Fibroblast of villous mesenchyme (primary cell): Measurements from ENCODE around the gene ZBTB5. TPM values are rescaled to one million over a fixed set of nuclear protein-coding genes. Genes with fewer than 3 reads are reported as not detected.

ENCODE experiments used
- DNase-seq: peaks from one replicate; pipeline ENCODE4 v3.0.0-alpha.2; 2010; ENCODE audit warnings: low read depth
- H3K4me3 ChIP-seq: 2 replicates; pipeline ENCODE4 v1.5.1; 2011; ENCODE audit warnings: low read depth, mild to moderate bottlenecking, low read length
- total RNA-seq: library from RNA; depleted of rRNA; stranded (reverse); fragments of >200 nt; gene quantifications from 2 replicates; pipeline ENCODE4 v1.2.3, GENCODE V29; 2012
- TF ChIP-seq, protein P1 (sequence below): IDR thresholded peaks from 2 replicates; pipeline ENCODE4 v1.5.1; 2012; ENCODE audit warnings: low read depth, mild to moderate bottlenecking, low read length; ENCODE audit not compliant: insufficient read depth

Gene ZBTB5
- total RNA-seq, 1 donor = 12.5 TPM

DNA sequence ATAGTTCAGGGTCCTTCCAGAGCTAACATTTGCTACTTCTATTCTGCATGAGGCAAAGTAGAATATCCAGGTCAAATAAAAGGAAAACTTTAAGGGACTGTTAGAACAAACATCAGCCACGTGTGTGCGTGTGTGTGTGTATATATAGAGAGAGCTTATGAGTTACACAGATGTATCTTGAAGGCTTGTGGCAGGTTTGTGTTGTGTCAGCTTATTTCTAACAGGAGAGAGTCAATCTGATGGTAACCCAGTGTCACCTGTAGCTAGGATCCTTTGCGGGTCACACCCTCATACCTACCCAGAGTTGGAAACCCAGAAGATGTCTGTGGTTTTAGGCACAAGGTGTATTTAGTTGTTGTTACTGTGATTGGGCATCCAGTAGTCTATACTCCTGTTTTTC, 33.2 kb upstream of the ZBTB5 start:
- TF ChIP-seq, protein P1, sequence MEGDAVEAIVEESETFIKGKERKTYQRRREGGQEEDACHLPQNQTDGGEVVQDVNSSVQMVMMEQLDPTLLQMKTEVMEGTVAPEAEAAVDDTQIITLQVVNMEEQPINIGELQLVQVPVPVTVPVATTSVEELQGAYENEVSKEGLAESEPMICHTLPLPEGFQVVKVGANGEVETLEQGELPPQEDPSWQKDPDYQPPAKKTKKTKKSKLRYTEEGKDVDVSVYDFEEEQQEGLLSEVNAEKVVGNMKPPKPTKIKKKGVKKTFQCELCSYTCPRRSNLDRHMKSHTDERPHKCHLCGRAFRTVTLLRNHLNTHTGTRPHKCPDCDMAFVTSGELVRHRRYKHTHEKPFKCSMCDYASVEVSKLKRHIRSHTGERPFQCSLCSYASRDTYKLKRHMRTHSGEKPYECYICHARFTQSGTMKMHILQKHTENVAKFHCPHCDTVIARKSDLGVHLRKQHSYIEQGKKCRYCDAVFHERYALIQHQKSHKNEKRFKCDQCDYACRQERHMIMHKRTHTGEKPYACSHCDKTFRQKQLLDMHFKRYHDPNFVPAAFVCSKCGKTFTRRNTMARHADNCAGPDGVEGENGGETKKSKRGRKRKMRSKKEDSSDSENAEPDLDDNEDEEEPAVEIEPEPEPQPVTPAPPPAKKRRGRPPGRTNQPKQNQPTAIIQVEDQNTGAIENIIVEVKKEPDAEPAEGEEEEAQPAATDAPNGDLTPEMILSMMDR = no peak
- no peak overlapping the region for H3K4me3 ChIP-seq
- no peak for DNase-seq

DNA sequence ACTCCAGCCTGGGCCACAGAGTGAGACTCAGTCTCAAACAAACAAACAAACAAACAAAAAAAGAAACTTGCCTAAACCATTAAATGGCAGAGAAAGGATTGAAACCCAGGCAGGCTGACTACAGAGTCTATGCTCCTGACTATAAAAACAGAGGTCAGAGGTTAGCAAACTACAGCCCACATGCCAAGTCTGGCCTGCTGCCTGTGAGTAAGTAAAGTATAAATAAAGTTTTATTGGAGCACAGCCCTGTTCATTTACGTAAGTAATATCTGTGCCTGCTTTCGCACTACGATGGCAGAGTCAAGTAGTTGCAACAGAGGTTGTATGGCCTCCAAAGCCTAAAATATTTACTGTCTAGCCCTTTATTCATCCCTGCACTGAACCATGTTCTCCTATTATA, 32.1 kb upstream of the ZBTB5 start:
- TF ChIP-seq, protein P1 = no peak
- no peak for DNase-seq
- H3K4me3 ChIP-seq = no peak overlapping the region

DNA sequence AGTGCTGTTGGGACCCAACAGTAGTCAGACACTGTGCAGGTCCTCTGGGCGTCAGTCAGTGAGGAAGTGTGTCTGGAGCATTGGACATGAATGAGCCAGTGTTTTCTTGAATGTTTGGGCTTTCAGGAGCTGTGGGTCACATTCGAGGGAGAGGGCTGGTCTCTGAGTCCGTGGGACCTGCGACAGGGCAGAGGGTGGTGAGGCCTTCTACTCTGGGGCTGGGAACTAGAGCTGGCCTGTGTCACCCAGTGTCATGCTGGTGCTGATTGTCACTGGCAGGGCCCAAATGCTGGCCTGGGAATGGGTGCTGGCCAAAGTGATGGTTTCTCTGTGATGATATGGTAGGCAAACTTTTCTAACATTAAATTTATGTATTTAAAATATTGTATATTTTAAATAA, 30.8 kb upstream of the ZBTB5 start:
- TF ChIP-seq, protein P1 = no peak
- no peak for DNase-seq
- H3K4me3 ChIP-seq = no peak overlapping the region

DNA sequence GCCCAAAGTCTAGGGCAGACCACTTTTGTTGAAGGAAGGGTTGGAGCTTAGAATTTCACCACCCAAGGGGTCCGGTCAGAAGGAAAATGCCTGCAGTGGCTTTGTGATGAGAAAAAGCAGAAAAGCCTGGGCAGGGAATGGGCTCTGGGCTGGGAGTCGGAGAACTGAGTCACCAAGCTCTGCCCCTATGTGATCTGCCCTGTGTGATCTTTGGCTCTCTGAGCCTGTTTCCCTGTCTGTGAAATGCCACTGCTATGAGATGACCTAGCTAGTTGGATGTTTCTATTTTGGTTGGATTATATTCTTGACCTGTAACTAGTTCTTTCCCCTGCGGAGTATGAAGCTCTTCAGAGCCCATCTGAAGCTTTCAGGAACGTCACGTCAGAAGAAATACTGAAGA, 30.3 kb upstream of the ZBTB5 start:
- DNase-seq = no peak

DNA sequence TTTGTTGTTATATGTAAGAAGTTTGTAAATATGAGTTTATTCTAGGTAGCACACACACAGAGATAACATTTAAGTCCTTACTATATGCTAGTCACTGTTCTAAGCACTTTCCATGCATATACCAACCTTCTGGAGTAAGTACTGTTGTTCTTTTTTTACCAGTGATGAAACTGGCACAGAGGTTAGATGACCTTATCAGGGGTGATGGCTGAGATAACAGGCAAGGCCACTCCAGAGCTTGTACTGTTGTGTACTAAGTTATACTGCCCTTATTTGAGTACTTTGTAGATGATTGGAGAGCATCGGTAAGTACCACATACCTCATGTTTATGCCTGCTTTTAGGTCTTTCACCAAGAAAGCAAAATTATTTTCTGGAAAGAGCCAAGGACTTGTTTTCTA, 26.7 kb upstream of the ZBTB5 start:
- DNase-seq = no peak
- TF ChIP-seq, protein P1 = no peak
- no peak overlapping the region for H3K4me3 ChIP-seq

More for the DNA sequence above, 30.3 kb upstream of the ZBTB5 start:
- no peak overlapping the region for H3K4me3 ChIP-seq
- TF ChIP-seq, protein P1 = no peak

DNA sequence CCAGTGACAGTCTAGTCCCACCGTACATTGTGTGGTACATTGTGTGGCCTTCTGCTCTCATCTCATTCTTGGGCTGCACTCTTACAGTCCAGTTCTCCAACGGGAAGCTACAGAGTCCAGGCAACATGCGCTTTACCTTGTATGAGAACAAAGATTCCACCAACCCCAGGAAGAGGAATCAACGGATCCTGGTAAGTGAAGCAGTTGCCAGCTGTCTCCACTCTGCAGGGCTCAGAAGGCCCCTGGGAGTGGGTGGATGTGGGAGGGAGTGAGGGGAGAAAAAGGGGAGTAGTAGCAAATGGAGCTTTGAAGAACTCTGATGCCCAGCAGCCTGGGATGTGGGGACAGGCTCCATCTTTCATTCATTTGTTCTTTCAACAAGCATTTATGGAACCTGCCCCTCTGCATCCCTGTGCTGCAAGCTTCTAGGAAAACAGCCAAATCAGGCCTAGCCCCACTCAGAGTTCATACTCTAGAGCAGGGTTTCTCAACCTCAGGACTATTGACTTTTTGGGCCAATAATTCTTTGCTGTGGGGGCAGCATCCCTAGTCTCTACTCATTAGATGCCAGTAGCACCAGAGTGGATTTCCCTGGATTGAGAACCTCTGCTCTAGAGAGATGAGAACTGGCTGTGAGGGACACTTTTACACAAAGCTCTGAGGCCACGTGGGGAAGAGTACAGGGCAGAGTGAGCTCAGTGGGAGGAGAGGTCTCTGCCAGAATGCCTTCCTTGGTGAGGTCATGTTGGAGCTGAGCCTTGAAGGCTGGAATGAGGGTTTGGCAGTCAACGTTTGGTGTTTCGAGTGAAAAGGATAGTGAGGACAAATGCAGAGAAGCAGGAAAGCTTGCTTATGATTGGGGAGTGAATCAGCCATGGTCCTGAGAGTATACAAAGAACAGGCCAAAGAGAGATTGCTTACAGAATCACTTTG, 21.6 kb upstream of the ZBTB5 start:
- peak overlapping the region; percentile 87 for H3K4me3 ChIP-seq
- DNase-seq = peak; percentile 71
- TF ChIP-seq, protein P1 = no peak

DNA sequence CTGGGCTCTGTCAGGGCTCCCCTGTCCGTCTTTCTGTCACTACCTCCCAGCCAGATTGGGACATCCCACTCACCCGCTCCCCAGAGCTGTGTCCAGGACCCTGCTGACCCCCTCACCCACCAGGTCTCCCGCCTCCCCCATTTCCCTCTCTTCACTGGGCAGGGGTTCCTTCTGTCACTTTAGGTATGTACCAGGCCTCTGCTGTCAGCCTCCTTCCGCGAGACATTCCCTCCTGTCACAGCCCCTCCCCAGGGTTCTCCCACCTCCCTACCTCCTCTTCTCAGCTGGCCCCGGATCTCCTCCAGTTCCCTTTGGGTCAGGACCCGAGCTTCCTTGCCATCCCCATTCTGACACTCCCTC, 21.0 kb upstream of the ZBTB5 start:
- TF ChIP-seq, protein P1 = no peak
- H3K4me3 ChIP-seq = peak overlapping the region; percentile 87
- DNase-seq = no peak
